Stimulated activated naive CD8-positive, alpha-beta T cell treated with anti-CD3 and anti-CD28 coated beads, Interleukin-15, Interleukin-2, amounts not matched to agents 100 ng/mL and 50 ng/mL, for 24 hours (primary cell): ENCODE data around the gene DEAF1.
"Not testable (repeated sequence)": the region's sequence is repeated elsewhere in the genome, so short reads cannot be mapped to it uniquely, and the experiment has no call there.

ENCODE experiments used
- H3K27ac Mint-ChIP-seq: one replicate; pipeline ENCODE4 v1.8.0; 2021; ENCODE audit warnings: mild to moderate bottlenecking, mixed read lengths
- H3K27me3 Mint-ChIP-seq: one replicate; pipeline ENCODE4 v1.8.0; 2021; ENCODE audit warnings: mixed read lengths
- H3K36me3 Mint-ChIP-seq: one replicate; pipeline ENCODE4 v1.8.0; 2021; ENCODE audit warnings: low read depth, mixed read lengths
- H3K4me1 Mint-ChIP-seq: one replicate; pipeline ENCODE4 v1.8.0; 2021; ENCODE audit warnings: low read depth, mixed read lengths
- H3K4me3 Mint-ChIP-seq: one replicate; pipeline ENCODE4 v1.8.0; 2021; ENCODE audit warnings: mild to moderate bottlenecking, mixed read lengths
- H3K9me3 Mint-ChIP-seq: one replicate; pipeline ENCODE4 v1.8.0; 2021; ENCODE audit warnings: mixed read lengths

DEAF1 gene

GRCh38 chr11:657691-658126 is 37.3 kb downstream of the DEAF1 start:
- H3K27ac Mint-ChIP-seq = no peak overlapping the region
- no peaks in the 10 kb centered on the region for H3K4me1 Mint-ChIP-seq

GRCh38 chr11:656866-657265 is 38.2 kb downstream of the DEAF1 start:
- H3K4me1 Mint-ChIP-seq = no peaks in the 10 kb centered on the region
- peaks cover 17% of the 10 kb centered on the region for H3K36me3 Mint-ChIP-seq
- H3K27ac Mint-ChIP-seq = no peak overlapping the region
- H3K4me3 Mint-ChIP-seq = no peak overlapping the region
- H3K27me3 Mint-ChIP-seq = no peaks in the 10 kb centered on the region
- no peaks in the 10 kb centered on the region for H3K9me3 Mint-ChIP-seq

More at GRCh38 chr11:657691-658126, 37.3 kb downstream of the DEAF1 start:
- Mint-ChIP-seq H3K27me3 (no peaks in the 10 kb centered on the region), H3K36me3 (peaks cover 12% of the 10 kb centered on the region), H3K4me3 (no peak overlapping the region), H3K9me3 (no peaks in the 10 kb centered on the region)

- Mint-ChIP-seq H3K9me3 (no peaks in the 10 kb centered on the region), H3K36me3 (peaks cover 21% of the 10 kb centered on the region), H3K27ac (no peak overlapping the region), H3K4me1 (no peaks in the 10 kb centered on the region), H3K4me3 (no peak overlapping the region), H3K27me3 (no peaks in the 10 kb centered on the region)
Observed at GRCh38 chr11:656426-656825, 38.6 kb downstream of the DEAF1 start.

GRCh38 chr11:655036-655726 is 39.8 kb downstream of the DEAF1 start:
- Mint-ChIP-seq H3K4me1 (no peaks in the 10 kb centered on the region), H3K4me3 (no peak overlapping the region), H3K9me3 (no peaks in the 10 kb centered on the region), H3K27me3 (no peaks in the 10 kb centered on the region), H3K36me3 (peaks cover 24% of the 10 kb centered on the region), H3K27ac (no peak overlapping the region)

- peaks cover 20% of the 10 kb centered on the region for H3K36me3 Mint-ChIP-seq
- not testable (repeated sequence) for H3K4me3 Mint-ChIP-seq, H3K27me3 Mint-ChIP-seq, H3K27ac Mint-ChIP-seq, H3K9me3 Mint-ChIP-seq, H3K4me1 Mint-ChIP-seq
Observed at GRCh38 chr11:654444-654843, 40.6 kb downstream of the DEAF1 start.

GRCh38 chr11:653837-654236 is 41.2 kb downstream of the DEAF1 start:
- Mint-ChIP-seq H3K4me3 (no peak overlapping the region), H3K36me3 (peaks cover 20% of the 10 kb centered on the region), H3K9me3 (no peaks in the 10 kb centered on the region), H3K27ac (no peak overlapping the region), H3K27me3 (no peaks in the 10 kb centered on the region), H3K4me1 (no peaks in the 10 kb centered on the region)

- not testable (repeated sequence) for H3K27ac Mint-ChIP-seq, H3K4me1 Mint-ChIP-seq, H3K27me3 Mint-ChIP-seq, H3K4me3 Mint-ChIP-seq, H3K9me3 Mint-ChIP-seq
- H3K36me3 Mint-ChIP-seq = peaks cover 20% of the 10 kb centered on the region
Observed at GRCh38 chr11:653136-653535, 41.9 kb downstream of the DEAF1 start.

GRCh38 chr11:650482-650881 is 44.5 kb downstream of the DEAF1 start:
- Mint-ChIP-seq H3K36me3 (peaks cover 18% of the 10 kb centered on the region), H3K27me3 (no peaks in the 10 kb centered on the region), H3K4me3 (no peak overlapping the region), H3K9me3 (no peaks in the 10 kb centered on the region), H3K4me1 (peaks cover 3% of the 10 kb centered on the region), H3K27ac (no peak overlapping the region)

GRCh38 chr11:647672-648158 is 47.3 kb downstream of the DEAF1 start:
- H3K27ac Mint-ChIP-seq, H3K4me3 Mint-ChIP-seq, H3K9me3 Mint-ChIP-seq, H3K4me1 Mint-ChIP-seq, H3K27me3 Mint-ChIP-seq: not testable (repeated sequence)
- H3K36me3 Mint-ChIP-seq = peaks cover 18% of the 10 kb centered on the region

GRCh38 chr11:646214-646613 is 48.8 kb downstream of the DEAF1 start:
- H3K4me1 Mint-ChIP-seq = peaks cover 3% of the 10 kb centered on the region
- H3K9me3 Mint-ChIP-seq = no peaks in the 10 kb centered on the region
- H3K4me3 Mint-ChIP-seq = no peak overlapping the region
- H3K27ac Mint-ChIP-seq = no peak overlapping the region
- H3K36me3 Mint-ChIP-seq = peaks cover 9% of the 10 kb centered on the region
- no peaks in the 10 kb centered on the region for H3K27me3 Mint-ChIP-seq

- Mint-ChIP-seq H3K36me3 (peaks cover 8% of the 10 kb centered on the region), H3K4me1 (peaks cover 3% of the 10 kb centered on the region), H3K4me3 (no peak overlapping the region), H3K9me3 (no peaks in the 10 kb centered on the region), H3K27me3 (no peaks in the 10 kb centered on the region), H3K27ac (no peak overlapping the region)
Observed at GRCh38 chr11:645536-645935, 49.5 kb downstream of the DEAF1 start.

- H3K4me3 Mint-ChIP-seq = no peak overlapping the region
- peaks cover 8% of the 10 kb centered on the region for H3K36me3 Mint-ChIP-seq
- H3K9me3 Mint-ChIP-seq = no peaks in the 10 kb centered on the region
- no peak overlapping the region for H3K27ac Mint-ChIP-seq
- H3K4me1 Mint-ChIP-seq = peaks cover 7% of the 10 kb centered on the region
- H3K27me3 Mint-ChIP-seq = peaks cover under 1% of the 10 kb centered on the region
Observed at GRCh38 chr11:643849-644738, 50.9 kb downstream of the DEAF1 start.

GRCh38 chr11:643366-643765 is 51.7 kb downstream of the DEAF1 start:
- no peak overlapping the region for H3K4me3 Mint-ChIP-seq
- no peak overlapping the region for H3K27ac Mint-ChIP-seq
- peaks cover 7% of the 10 kb centered on the region for H3K27me3 Mint-ChIP-seq
- H3K9me3 Mint-ChIP-seq = no peaks in the 10 kb centered on the region
- peaks cover 12% of the 10 kb centered on the region for H3K4me1 Mint-ChIP-seq
- peaks cover 8% of the 10 kb centered on the region for H3K36me3 Mint-ChIP-seq

- Mint-ChIP-seq H3K9me3 (no peaks in the 10 kb centered on the region), H3K27ac (no peak overlapping the region), H3K27me3 (peaks cover 18% of the 10 kb centered on the region), H3K36me3 (peaks cover 4% of the 10 kb centered on the region), H3K4me3 (no peak overlapping the region), H3K4me1 (peaks cover 20% of the 10 kb centered on the region)
Observed at GRCh38 chr11:641806-642370, 53.1 kb downstream of the DEAF1 start.
